ENCODE results near the gene DZIP3. TPM values are rescaled to one million over a fixed set of nuclear protein-coding genes. Genes with fewer than 3 reads are reported as not detected.

Gene DZIP3
- total and polyA plus RNA-seq, 2 of the 8 experiments (the other 6 are each of a cell fraction or from before 2014, with no cell fraction given), result 10.4 to 24.3 TPM

DNA sequence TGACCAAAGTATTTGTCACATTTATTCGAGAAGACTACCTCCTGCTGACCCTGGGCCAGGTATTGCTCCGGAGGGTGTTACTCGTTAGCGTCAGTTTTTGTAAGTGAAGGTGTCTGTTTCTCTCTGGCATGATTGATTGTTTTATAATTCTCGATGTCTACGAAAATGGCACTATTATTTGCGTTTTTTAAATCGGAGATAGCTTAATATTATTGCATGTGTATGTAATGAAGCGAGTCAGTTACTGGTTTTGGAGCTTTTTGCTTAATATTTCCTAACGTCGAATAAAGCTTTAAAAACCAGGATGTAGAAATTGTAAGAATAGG, 439 bp downstream of the DZIP3 start:
- H4K20me1 ChIP-seq (replicated peaks in 1 of 2; ENCODE audit: control insufficient read depth in 1 of 2, insufficient read depth in 2 of 2, low read length in 2 of 2), result no peaks in the 10 kb centered on the region
- ChIA-PET CTCF (ENCODE audit: partially characterized antibody) (interaction anchor here (1.3 to 3.0 kb wide), 3 partner anchors 12 to 74 kb away, joined by 3 to 16 read pairs (median 3); no protein-coding TSS in a partner anchor), POLR2A (ENCODE audit: partially characterized antibody) (interaction anchor here (0.5 to 3.7 kb wide), 9 partner anchors 9 to 54 kb away, joined by 3 to 25 read pairs (median 4); no protein-coding TSS in a partner anchor)
- no peak overlapping the region for H2BK120ac ChIP-seq (replicated peaks; ENCODE audit: low read depth, low read length)
- peak overlapping the region; percentile 66 for H4K91ac ChIP-seq (replicated peaks; ENCODE audit: insufficient read length, low read length)
- peaks cover 0 to 2% (median 0%) of the 10 kb centered on the region in 4 experiments; a peak in 1 of 8 replicates for H3K36me3 ChIP-seq (ENCODE audit: control insufficient read depth in 2 of 4, insufficient read depth in 4 of 4, low read length in 3 of 4)
- peak overlapping the region; percentile 89 to 96 (median 92) for H3K4me3 ChIP-seq (ENCODE audit: extremely low read depth in 1 of 4, insufficient read depth in 2 of 4, low read depth in 3 of 4, low read length in 4 of 4)
- H3K9ac ChIP-seq (replicated peaks in 1 of 4; ENCODE audit: extremely low read depth in 1 of 4, low read depth in 3 of 4, low read length in 3 of 4), result peak overlapping the region; percentile 89 to 99 (median 98)
- H3K9me3 ChIP-seq (ENCODE audit: insufficient read depth in 2 of 2, low read depth in 1 of 2, low read length in 1 of 2), result no peaks in the 10 kb centered on the region
- peak overlapping the region; percentile 68 to 82 for H3K4me2 ChIP-seq (ENCODE audit: insufficient read depth in 1 of 2, low read depth in 2 of 2, low read length in 2 of 2)
- no peak for FAIRE-seq
- no peak for DNase-seq (ENCODE audit: low read depth in 1 of 2, low spot score in 2 of 2)
- no peak overlapping the region for H2BK20ac ChIP-seq (ENCODE audit: low read length)
- no peak overlapping the region; the same call in 1 of the 2 replicates for H2BK12ac ChIP-seq (ENCODE audit: low read depth, low read length)
- H2AFZ ChIP-seq (ENCODE audit: low read length), result peak overlapping the region; percentile 57
- H3K27me3 ChIP-seq (replicated peaks in 1 of 4; ENCODE audit: control insufficient read depth in 3 of 4, extremely low read depth in 1 of 4, insufficient read depth in 3 of 4, low read length in 3 of 4), result no peaks in the 10 kb centered on the region
- H3K4me1 ChIP-seq (replicated peaks in 1 of 4; ENCODE audit: control insufficient read depth in 3 of 4, insufficient read depth in 4 of 4, low read length in 3 of 4), result peaks cover 0 to 7% (median 2%) of the 10 kb centered on the region in 4 experiments; a peak in 2 of 7 replicates
- H4K5ac ChIP-seq (ENCODE audit: insufficient read length, low read depth, low read length), result peak overlapping the region; percentile 100
- H3K79me2 ChIP-seq (ENCODE audit: control insufficient read depth in 1 of 2, insufficient read depth in 2 of 2, low read length in 2 of 2), result peaks cover 14 to 86% of the 10 kb centered on the region in 2 experiments
- no peak overlapping the region for H3K14ac ChIP-seq (ENCODE audit: insufficient read length)
- H2BK15ac ChIP-seq (ENCODE audit: low read length), result no peak overlapping the region
- no peaks in the 10 kb centered on the region; the same call in none of the 2 replicates for H3K79me1 ChIP-seq (ENCODE audit: low read depth, low read length)
- no peaks in the 10 kb centered on the region for H3K23me2 ChIP-seq (ENCODE audit: low read depth, low read length)
- H3K56ac ChIP-seq (replicated peaks; ENCODE audit: insufficient read length, low read depth, low read length), result peak overlapping the region; percentile 90
- H2BK5ac ChIP-seq (ENCODE audit: low read depth, low read length), result peak overlapping the region; percentile 95
- H3K27ac ChIP-seq (ENCODE audit: low read depth, low read length), result peak overlapping the region; percentile 96
- H3K18ac ChIP-seq (ENCODE audit: extremely low read depth, low read length), result 0 out of 2 replicates have a peak overlapping the region, but pooled peaks have one; percentile 99
- 4% methylated on average over 11 of the region's 11 CpGs; no CpG with 5 or more reads in 1 of the 2 experiments for WGBS, 2 experiments (ENCODE audit: extremely low coverage in 1 of 2, insufficient coverage in 1 of 2, insufficient read length in 1 of 2, insufficient replicate concordance in 2 of 2, low coverage in 1 of 2, low lambda C conversion rate in 2 of 2, missing lambda C conversion rate in 1 of 2)
- TF ChIP-seq POU5F1 (IDR thresholded peaks at IDR 0.05; ENCODE audit: low read depth, low read length) (no peak), TCF12 (IDR thresholded peaks at IDR 0.05; ENCODE audit: low read depth, low read length) (no peak), HDAC6 (IDR thresholded peaks at IDR 0.05; ENCODE audit: low read depth, low read length) (no peak), EGR1 (IDR thresholded peaks at IDR 0.05; ENCODE audit: borderline replicate concordance, low read depth, low read length) (no peak), KDM5A (IDR thresholded peaks at IDR 0.05; ENCODE audit: low read length) (no peak), ZNF274 (IDR thresholded peaks at IDR 0.05; ENCODE audit: borderline replicate concordance, extremely low read depth, low read length) (no peak), SP1 (IDR thresholded peaks at IDR 0.05; ENCODE audit: low read depth, low read length) (no peak), SIX5 (IDR thresholded peaks at IDR 0.05; ENCODE audit: low read depth, low read length) (no peak), JUND (IDR thresholded peaks at IDR 0.05; ENCODE audit: low read length) (no peak), ASH2L (IDR thresholded peaks at IDR 0.05; ENCODE audit: low read length) (no peak), RFX5 (IDR thresholded peaks at IDR 0.05; ENCODE audit: borderline replicate concordance, low read depth, low read length) (no peak), RBBP5 (IDR thresholded peaks at IDR 0.05; ENCODE audit: borderline replicate concordance, low read depth, low read length) (no peak), SIRT6 (IDR thresholded peaks at IDR 0.05; ENCODE audit: low read length) (no peak)
- no peak overlapping the region for H2AK5ac ChIP-seq (ENCODE audit: low read depth, low read length)
- H3K4ac ChIP-seq (replicated peaks; ENCODE audit: insufficient read length, low read depth, low read length), result peak overlapping the region; percentile 96
- peak overlapping the region; percentile 36 for H3K23ac ChIP-seq (ENCODE audit: insufficient read length)
- no peak overlapping the region for H4K8ac ChIP-seq (ENCODE audit: extremely low read depth, insufficient read depth, low read length)

All from H1 (cell line).